HAP-1 (cell line): ENCODE measurements around the gene SND1.

Source experiments
- DNase-seq, 2 experiments: peaks; one replicate each; pipeline ENCODE4 v3.0.0-alpha.2; 2016 to 2020; ENCODE audit warnings: low spot score in 2 of 2
- H3K27me3 ChIP-seq: fragments of 250-450 bp; sonication (Bioruptor Pico); 2 replicates; pipeline ENCODE4 v1.5.1; 2020; ENCODE audit warnings: low read depth, mild to moderate bottlenecking, moderate library complexity
- H3K36me3 ChIP-seq: fragments of 250-450 bp; sonication (Bioruptor Pico); replicated peaks from 2 replicates; pipeline ENCODE4 v1.5.1; 2020; ENCODE audit warnings: mild to moderate bottlenecking
- H3K4me1 ChIP-seq: fragments of 250-450 bp; sonication (Bioruptor Pico); 2 replicates; pipeline ENCODE4 v1.5.1; 2020; ENCODE audit warnings: mild to moderate bottlenecking
- H3K4me3 ChIP-seq: fragments of 250-450 bp; sonication (Bioruptor Pico); 2 replicates; pipeline ENCODE4 v1.5.1; 2020; ENCODE audit warnings: mild to moderate bottlenecking, moderate library complexity
- H3K9me3 ChIP-seq: fragments of 250-450 bp; sonication (Bioruptor Pico); 2 replicates; pipeline ENCODE4 v1.5.1; 2020; ENCODE audit warnings: mild to moderate bottlenecking, moderate library complexity
- in situ Hi-C: fragments of 300-500 bp; cut with MboI; formaldehyde crosslinking; loops from 3 replicates; pipeline ENCODE4 v1.14.3; 2020; ENCODE audit warnings: low sequenced_read_pairs, inconsistent platforms, mixed read lengths

The SND1 gene

GRCh38 chr7:127872122-127872521 is 220.1 kb downstream of the SND1 start:
- Histone ChIP-seq H3K4me1 (no peaks in the 10 kb centered on the region), H3K9me3 (no peaks in the 10 kb centered on the region), H3K4me3 (no peak overlapping the region), H3K36me3 (no peaks in the 10 kb centered on the region), H3K27me3 (no peaks in the 10 kb centered on the region)
- in situ Hi-C loops, result no loop called here
- no peak for DNase-seq

- Histone ChIP-seq H3K4me1 (no peaks in the 10 kb centered on the region), H3K36me3 (no peaks in the 10 kb centered on the region), H3K9me3 (no peaks in the 10 kb centered on the region), H3K4me3 (no peak overlapping the region), H3K27me3 (no peaks in the 10 kb centered on the region)
- in situ Hi-C loops, result no loop called here
- DNase-seq, result no peak
Measured at GRCh38 chr7:127873151-127873550, 221.2 kb downstream of the SND1 start.

GRCh38 chr7:127873715-127874636 is 222.0 kb downstream of the SND1 start:
- in situ Hi-C loops, result no loop called here
- Histone ChIP-seq H3K4me1 (no peaks in the 10 kb centered on the region), H3K9me3 (no peaks in the 10 kb centered on the region)

GRCh38 chr7:127874951-127875608 is 223.1 kb downstream of the SND1 start:
- in situ Hi-C loops, result no loop called here
- no peaks in the 10 kb centered on the region for H3K4me1 ChIP-seq
- H3K4me3 ChIP-seq, result no peak overlapping the region
- H3K27me3 ChIP-seq, result no peaks in the 10 kb centered on the region
- H3K9me3 ChIP-seq, result no peaks in the 10 kb centered on the region
- DNase-seq, result no peak
- no peaks in the 10 kb centered on the region for H3K36me3 ChIP-seq

More at GRCh38 chr7:127873715-127874636, 222.0 kb downstream of the SND1 start:
- Histone ChIP-seq H3K4me3 (no peak overlapping the region), H3K27me3 (no peaks in the 10 kb centered on the region), H3K36me3 (no peaks in the 10 kb centered on the region)
- DNase-seq, result no peak

GRCh38 chr7:127876393-127876792 is 224.4 kb downstream of the SND1 start:
- Histone ChIP-seq H3K27me3 (no peaks in the 10 kb centered on the region), H3K9me3 (no peaks in the 10 kb centered on the region), H3K4me3 (no peak overlapping the region), H3K4me1 (no peaks in the 10 kb centered on the region), H3K36me3 (no peaks in the 10 kb centered on the region)
- in situ Hi-C loops, result no loop called here
- no peak for DNase-seq

DNA sequence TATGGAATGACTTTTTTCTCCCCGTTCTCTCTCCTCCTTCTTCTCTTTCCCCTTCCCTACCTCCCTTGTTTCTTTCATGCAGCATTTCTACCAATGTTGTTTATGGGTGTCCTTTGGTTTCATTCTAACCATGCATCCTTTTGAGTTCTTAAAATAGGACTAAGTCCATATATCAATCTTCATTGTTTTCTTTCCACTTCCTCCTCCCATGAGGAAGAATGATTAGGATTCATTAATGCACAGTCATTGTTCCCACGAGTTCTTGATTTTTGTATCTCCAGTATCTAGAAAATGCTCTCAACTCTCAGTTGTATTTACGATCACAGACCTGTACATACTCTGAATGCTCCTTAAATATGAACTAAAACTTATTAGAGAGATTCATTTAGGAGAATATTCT is 226.0 kb downstream of the SND1 start:
- Histone ChIP-seq H3K27me3 (no peaks in the 10 kb centered on the region), H3K4me1 (no peaks in the 10 kb centered on the region), H3K36me3 (no peaks in the 10 kb centered on the region), H3K4me3 (no peak overlapping the region), H3K9me3 (no peaks in the 10 kb centered on the region)
- in situ Hi-C loops, result no loop called here
- DNase-seq, result no peak

GRCh38 chr7:127878791-127879190 is 226.8 kb downstream of the SND1 start:
- H3K27me3 ChIP-seq, result no peaks in the 10 kb centered on the region
- H3K9me3 ChIP-seq, result no peaks in the 10 kb centered on the region
- no peaks in the 10 kb centered on the region for H3K4me1 ChIP-seq
- no peak overlapping the region for H3K4me3 ChIP-seq
- H3K36me3 ChIP-seq, result no peaks in the 10 kb centered on the region
- in situ Hi-C loops, result no loop called here
- DNase-seq, result no peak

DNA sequence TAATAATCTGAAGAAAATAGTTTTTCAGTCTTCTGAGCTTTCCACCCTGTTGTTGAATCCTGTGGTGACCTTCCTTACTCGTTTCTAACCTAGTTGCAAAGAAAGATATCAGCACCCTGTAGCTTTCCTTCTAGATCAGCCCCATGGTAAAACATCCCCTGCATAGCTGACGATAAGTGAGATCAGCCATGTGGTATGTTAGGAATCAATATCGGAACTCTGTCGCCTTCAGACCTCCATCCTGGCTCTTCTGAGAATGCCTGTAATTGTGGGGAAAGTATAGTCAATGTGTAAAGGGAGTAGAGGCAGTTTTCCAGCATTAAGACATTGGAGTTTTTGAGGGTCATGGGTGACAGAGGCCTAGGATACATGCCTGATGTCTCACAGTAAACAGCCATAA is 227.4 kb downstream of the SND1 start:
- no peaks in the 10 kb centered on the region for H3K27me3 ChIP-seq
- no peaks in the 10 kb centered on the region for H3K4me1 ChIP-seq
- DNase-seq, result no peak
- no peaks in the 10 kb centered on the region for H3K36me3 ChIP-seq
- in situ Hi-C loops, result no loop called here
- no peaks in the 10 kb centered on the region for H3K9me3 ChIP-seq
- no peak overlapping the region for H3K4me3 ChIP-seq

DNA sequence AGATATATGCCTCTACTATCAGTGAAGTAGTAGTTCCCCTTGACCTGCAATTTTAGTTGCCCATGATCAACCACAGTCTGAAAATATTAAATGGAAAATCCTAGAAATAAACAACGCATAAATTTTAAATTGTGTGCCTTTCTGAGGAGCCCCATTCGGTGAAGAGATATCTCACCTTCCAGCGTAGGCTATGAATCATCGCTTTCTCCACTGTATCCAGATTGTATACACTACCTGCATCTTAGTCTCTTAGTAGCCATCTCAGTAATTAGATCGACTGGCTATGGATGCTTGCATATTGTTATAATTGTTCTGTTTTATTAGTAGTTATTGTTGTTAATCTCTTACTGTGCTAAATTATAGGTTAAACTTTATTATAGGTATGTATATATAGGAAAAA is 227.9 kb downstream of the SND1 start:
- no peaks in the 10 kb centered on the region for H3K9me3 ChIP-seq
- no peaks in the 10 kb centered on the region for H3K36me3 ChIP-seq
- H3K4me1 ChIP-seq, result no peaks in the 10 kb centered on the region
- DNase-seq, result no peak
- in situ Hi-C loops, result no loop called here
- no peaks in the 10 kb centered on the region for H3K27me3 ChIP-seq
- no peak overlapping the region for H3K4me3 ChIP-seq

DNA sequence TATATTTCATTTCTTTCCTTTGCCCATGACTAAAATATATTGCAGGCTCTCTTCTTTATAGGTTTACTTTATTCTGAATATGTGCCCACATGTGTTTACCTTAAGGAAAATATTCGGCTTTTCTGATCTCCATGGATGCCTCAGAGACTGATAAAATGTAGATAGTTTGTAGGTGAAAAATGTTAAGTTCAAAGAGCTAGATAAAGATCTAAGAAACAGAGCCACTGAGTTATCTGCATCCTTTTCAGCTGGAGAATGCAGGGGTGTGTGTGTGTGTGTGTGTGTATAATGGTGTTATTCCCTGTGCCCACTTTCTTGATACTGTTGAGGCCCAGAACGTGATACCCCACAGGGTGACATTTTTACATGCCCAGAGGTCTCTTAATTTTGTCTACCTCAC is 228.5 kb downstream of the SND1 start:
- no peaks in the 10 kb centered on the region for H3K27me3 ChIP-seq
- in situ Hi-C loops, result no loop called here
- no peaks in the 10 kb centered on the region for H3K36me3 ChIP-seq
- H3K4me3 ChIP-seq, result no peak overlapping the region
- no peaks in the 10 kb centered on the region for H3K4me1 ChIP-seq
- no peaks in the 10 kb centered on the region for H3K9me3 ChIP-seq
- no peak for DNase-seq

GRCh38 chr7:127881564-127881963 is 229.6 kb downstream of the SND1 start:
- no peaks in the 10 kb centered on the region for H3K27me3 ChIP-seq
- no peak overlapping the region for H3K4me3 ChIP-seq
- no peaks in the 10 kb centered on the region for H3K4me1 ChIP-seq
- no peaks in the 10 kb centered on the region for H3K36me3 ChIP-seq
- H3K9me3 ChIP-seq, result no peaks in the 10 kb centered on the region
- in situ Hi-C loops, result no loop called here
- no peak for DNase-seq

GRCh38 chr7:127882313-127882920 is 230.4 kb downstream of the SND1 start:
- in situ Hi-C loops, result no loop called here
- no peaks in the 10 kb centered on the region for H3K4me1 ChIP-seq
- DNase-seq, result no peak

GRCh38 chr7:127884066-127884559 is 232.1 kb downstream of the SND1 start:
- in situ Hi-C loops, result no loop called here
- H3K4me1 ChIP-seq, result no peaks in the 10 kb centered on the region
- no peaks in the 10 kb centered on the region for H3K9me3 ChIP-seq
- no peak overlapping the region for H3K4me3 ChIP-seq
- peaks cover 8% of the 10 kb centered on the region for H3K36me3 ChIP-seq
- no peak for DNase-seq
- no peaks in the 10 kb centered on the region for H3K27me3 ChIP-seq

More at GRCh38 chr7:127882313-127882920, 230.4 kb downstream of the SND1 start:
- Histone ChIP-seq H3K9me3 (no peaks in the 10 kb centered on the region), H3K27me3 (no peaks in the 10 kb centered on the region), H3K4me3 (no peak overlapping the region), H3K36me3 (no peaks in the 10 kb centered on the region)
